H1 (cell line): ENCODE results near the gene SRPRB. TPM values are rescaled to one million over a fixed set of nuclear protein-coding genes. Genes with fewer than 3 reads are reported as not detected.

Source experiments
- CTCF ChIA-PET: fragments of 300-600 bp; sonication (Branson Sonifier 250); formaldehyde crosslinking; loops from one replicate; lab custom pipeline; 2021; ENCODE audit not compliant: partially characterized antibody; lab: Charles Lee
- POLR2A ChIA-PET: fragments of 300-600 bp; sonication (Branson Sonifier 250); formaldehyde crosslinking; loops from one replicate; lab custom pipeline; 2021; ENCODE audit warnings: inconsistent platforms; ENCODE audit not compliant: partially characterized antibody; lab: Charles Lee
- DNase-seq, 2 experiments: peaks; one replicate each; pipeline versions ENCODE4 v3.0.0 to v3.0.0-alpha.2; 2010 to 2022; ENCODE audit warnings: low spot score in 2 of 2, low read depth in 1 of 2, mixed read lengths in 1 of 2
- FAIRE-seq: peaks from 2 replicates; lab custom pipeline; 2011; peaks lifted over from hg19 to GRCh38; lab: Jason Lieb, UNC
- H2AFZ ChIP-seq: 2 replicates; pipeline ENCODE4 v1.8.1; 2012; ENCODE audit warnings: low read length, inconsistent platforms
- H2AK5ac ChIP-seq: 2 replicates; pipeline ENCODE4 v1.6.1; 2013; ENCODE audit warnings: low read depth, low read length
- H2BK120ac ChIP-seq: replicated peaks from 2 replicates; pipeline ENCODE3; 2013; ENCODE audit warnings: low read depth, low read length, inconsistent platforms
- H2BK12ac ChIP-seq: 2 replicates; pipeline ENCODE4 v1.6.1; 2013; ENCODE audit warnings: low read depth, low read length
- H2BK15ac ChIP-seq: 2 replicates; pipeline ENCODE4 v1.6.1; 2013; ENCODE audit warnings: low read length
- H2BK20ac ChIP-seq: 2 replicates; pipeline ENCODE4 v1.6.1; 2013; ENCODE audit warnings: low read length
- H2BK5ac ChIP-seq: 2 replicates; pipeline ENCODE4 v1.6.1; 2013; ENCODE audit warnings: low read depth, low read length
- H3K14ac ChIP-seq: 2 replicates; pipeline ENCODE4 v1.6.1; 2013; ENCODE audit warnings: inconsistent platforms; ENCODE audit not compliant: insufficient read length
- H3K18ac ChIP-seq: 2 replicates; pipeline ENCODE4 v1.6.1; 2013; ENCODE audit warnings: low read length; ENCODE audit errors: extremely low read depth
- H3K23ac ChIP-seq: 2 replicates; pipeline ENCODE4 v1.6.1; 2013; ENCODE audit warnings: inconsistent platforms; ENCODE audit not compliant: insufficient read length
- H3K23me2 ChIP-seq: 2 replicates; pipeline ENCODE4 v1.6.1; 2013; ENCODE audit warnings: low read depth, low read length
- H3K27ac ChIP-seq: 2 replicates; pipeline ENCODE4 v1.6.1; 2011; ENCODE audit warnings: low read depth, low read length, inconsistent platforms
- H3K27me3 ChIP-seq, 4 experiments: replicated peaks in 1 of 4; 1 replicate in 1 of 4; 2 replicates in 3 of 4; pipeline versions ENCODE4 v1.6.1 to v1.8.1; 2011 to 2013; ENCODE audit warnings: low read length in 3 of 4, mild to moderate bottlenecking in 3 of 4, inconsistent platforms in 2 of 4, mixed read lengths in 2 of 4, moderate library complexity in 1 of 4; ENCODE audit not compliant: control insufficient read depth in 3 of 4, insufficient read depth in 3 of 4; ENCODE audit errors: extremely low read depth in 1 of 4
- H3K36me3 ChIP-seq, 4 experiments: 2 replicates each; pipeline versions ENCODE4 v1.6.1 to v1.8.1; 2011 to 2013; ENCODE audit warnings: mild to moderate bottlenecking in 4 of 4, low read length in 3 of 4, moderate library complexity in 2 of 4, control low read depth in 1 of 4, inconsistent platforms in 1 of 4; ENCODE audit not compliant: insufficient read depth in 4 of 4, control insufficient read depth in 2 of 4
- H3K4ac ChIP-seq: replicated peaks from 2 replicates; pipeline ENCODE3; 2013; ENCODE audit warnings: low read length, low read depth, mixed read lengths, inconsistent platforms; ENCODE audit not compliant: insufficient read length
- H3K4me1 ChIP-seq, 4 experiments: replicated peaks in 1 of 4; 1 replicate in 1 of 4; 2 replicates in 3 of 4; pipeline versions ENCODE4 v1.6.1 to v1.8.1; 2011 to 2013; ENCODE audit warnings: low read length in 3 of 4, inconsistent platforms in 2 of 4, mixed read lengths in 1 of 4; ENCODE audit not compliant: insufficient read depth in 4 of 4, control insufficient read depth in 3 of 4
- H3K4me2 ChIP-seq, 2 experiments: 2 replicates each; pipeline versions ENCODE4 v1.6.1 to v1.8.1; 2011 to 2013; ENCODE audit warnings: low read depth in 2 of 2, low read length in 2 of 2, control low read depth in 1 of 2, inconsistent platforms in 1 of 2, mild to moderate bottlenecking in 1 of 2; ENCODE audit not compliant: insufficient read depth in 1 of 2
- H3K4me3 ChIP-seq, 4 experiments: fragments of 200-600, 300-600 bp in 1 of 4; sonication (generic), shearing (Covaris generic), sonication (Bioruptor Twin) in 1 of 4; 2 replicates each; pipeline versions ENCODE4 v1.5.1 to v1.8.1; 2011 to 2016; ENCODE audit warnings: low read length in 4 of 4, low read depth in 3 of 4, control low read depth in 2 of 4, inconsistent platforms in 2 of 4, mild to moderate bottlenecking in 2 of 4, mixed read lengths in 1 of 4, moderate library complexity in 1 of 4; ENCODE audit not compliant: insufficient read depth in 2 of 4; ENCODE audit errors: extremely low read depth in 1 of 4
- H3K56ac ChIP-seq: replicated peaks from 2 replicates; pipeline ENCODE3; 2013; ENCODE audit warnings: low read depth, mild to moderate bottlenecking, mixed read lengths, low read length, inconsistent platforms; ENCODE audit not compliant: insufficient read length
- H3K79me1 ChIP-seq: 2 replicates; pipeline ENCODE4 v1.6.1; 2013; ENCODE audit warnings: low read depth, low read length, control low read depth
- H3K79me2 ChIP-seq, 2 experiments: 2 replicates each; pipeline versions ENCODE4 v1.6.1 to v1.8.1; 2012 to 2013; ENCODE audit warnings: low read length in 2 of 2, mild to moderate bottlenecking in 2 of 2, inconsistent platforms in 1 of 2; ENCODE audit not compliant: insufficient read depth in 2 of 2, control insufficient read depth in 1 of 2
- H3K9ac ChIP-seq, 4 experiments: replicated peaks in 1 of 4; 1 replicate in 1 of 4; 2 replicates in 3 of 4; pipeline versions ENCODE4 v1.6.1 to v1.8.1; 2011 to 2013; ENCODE audit warnings: low read depth in 3 of 4, low read length in 3 of 4, control low read depth in 2 of 4, mild to moderate bottlenecking in 2 of 4, moderate library complexity in 2 of 4, inconsistent platforms in 1 of 4; ENCODE audit errors: extremely low read depth in 1 of 4
- H3K9me3 ChIP-seq, 2 experiments: 2 replicates each; pipeline versions ENCODE4 v1.6.1 to v1.8.1; 2012 to 2013; ENCODE audit warnings: mild to moderate bottlenecking in 2 of 2, moderate library complexity in 2 of 2, control low read depth in 1 of 2, inconsistent platforms in 1 of 2, low read depth in 1 of 2, low read length in 1 of 2, mixed read lengths in 1 of 2; ENCODE audit not compliant: insufficient read depth in 2 of 2
- H4K20me1 ChIP-seq, 2 experiments: replicated peaks in 1 of 2; 2 replicates each; pipeline versions ENCODE3 to v1.8.1; 2011 to 2013; ENCODE audit warnings: inconsistent platforms in 2 of 2, low read length in 2 of 2, mild to moderate bottlenecking in 1 of 2; ENCODE audit not compliant: insufficient read depth in 2 of 2, control insufficient read depth in 1 of 2
- H4K5ac ChIP-seq: 2 replicates; pipeline ENCODE4 v1.6.1; 2013; ENCODE audit warnings: low read length, low read depth, mixed read lengths, inconsistent platforms; ENCODE audit not compliant: insufficient read length
- H4K8ac ChIP-seq: 2 replicates; pipeline ENCODE4 v1.8.0; 2013; ENCODE audit warnings: mild to moderate bottlenecking, moderate library complexity, low read length, inconsistent platforms; ENCODE audit not compliant: insufficient read depth; ENCODE audit errors: extremely low read depth
- H4K91ac ChIP-seq: replicated peaks from 2 replicates; pipeline ENCODE3; 2013; ENCODE audit warnings: low read length, mixed read lengths, inconsistent platforms; ENCODE audit not compliant: insufficient read length
- CBX5 ChIP-seq: fragments of 300-800, 300-1000 bp; sonication (generic); IDR thresholded peaks from 2 replicates; pipeline ENCODE4 v1.7.1; 2016; ENCODE audit warnings: antibody characterized with exemption, low read length, low read depth
- CHD2 ChIP-seq: IDR thresholded peaks from 2 replicates; pipeline ENCODE4 v1.6.1; 2012; ENCODE audit warnings: low read length, improper control_type of control experiment
- CREB1 ChIP-seq: IDR thresholded peaks from 2 replicates; pipeline ENCODE4 v1.6.1; 2012; ENCODE audit warnings: inconsistent platforms
- EZH2 ChIP-seq: fragments of 200-600 bp; sonication (generic); IDR thresholded peaks from 2 replicates; pipeline ENCODE4 v1.7.1; 2012; ENCODE audit warnings: low read depth, mild to moderate bottlenecking, moderate library complexity, low read length, inconsistent platforms; ENCODE audit not compliant: severe bottlenecking
- HDAC6 ChIP-seq: IDR thresholded peaks from one replicate; pipeline ENCODE4 v1.7.1; 2012; ENCODE audit warnings: low read depth, mild to moderate bottlenecking, inconsistent platforms, low read length, moderate library complexity
- POU5F1 ChIP-seq: IDR thresholded peaks from 2 replicates; pipeline ENCODE4 v1.6.1; 2011; ENCODE audit warnings: low read depth, mild to moderate bottlenecking, low read length, moderate library complexity
- RBBP5 ChIP-seq: IDR thresholded peaks from 2 replicates; pipeline ENCODE4 v1.7.1; 2012; ENCODE audit warnings: low read depth, mild to moderate bottlenecking, inconsistent platforms, low read length, moderate library complexity, borderline replicate concordance
- SIRT6 ChIP-seq: IDR thresholded peaks from one replicate; pipeline ENCODE4 v1.7.1; 2012; ENCODE audit warnings: low read length, inconsistent platforms
- SIX5 ChIP-seq: IDR thresholded peaks from 2 replicates; pipeline ENCODE4 v1.6.1; 2011; ENCODE audit warnings: mild to moderate bottlenecking, low read depth, low read length
- TAF1 ChIP-seq: IDR thresholded peaks from 2 replicates; pipeline ENCODE4 v1.6.1; 2011; ENCODE audit warnings: mild to moderate bottlenecking, low read depth, low read length
- TAF7 ChIP-seq: optimal IDR thresholded peaks from 2 replicates; pipeline ENCODE3; 2011; ENCODE audit warnings: low read depth, mild to moderate bottlenecking, inconsistent platforms, low read length, moderate library complexity, borderline replicate concordance
- TCF12 ChIP-seq: IDR thresholded peaks from 2 replicates; pipeline ENCODE4 v1.6.1; 2011; ENCODE audit warnings: low read depth, mild to moderate bottlenecking, low read length
- WGBS, 2 experiments: shearing (Covaris generic) in 1 of 2; methylation state at CpG; one replicate each; pipeline versions ENCODE4 v1.1.6 to v1.1.7; 2013 to 2015; ENCODE audit warnings: low lambda C conversion rate in 2 of 2, mixed read lengths in 2 of 2, inconsistent platforms in 1 of 2, low coverage in 1 of 2, missing lambda C conversion rate in 1 of 2; ENCODE audit not compliant: insufficient replicate concordance in 2 of 2, insufficient coverage in 1 of 2, insufficient read length in 1 of 2; ENCODE audit errors: extremely low coverage in 1 of 2, missing lambda C conversion rate in 1 of 2; 5-methylcytosine and 5-hydroxymethylcytosine counted together
- polyA plus RNA-seq, 7 experiments: library from polyadenylated mRNA; depleted of rRNA in 3 of 7; stranded (reverse) in 5 of 7; unstranded in 2 of 7; fragments of >200 nt in 5 of 7; fragments of 200-250 nt in 2 of 7; gene quantifications; 1 replicate in 5 of 7; 2 replicates in 1 of 7; 4 replicates in 1 of 7; pipeline versions ENCODE4 v1.2.1 to v1.2.3, GENCODE V29; 2011 to 2013; ENCODE audit warnings: missing spikeins in 2 of 7, mixed read lengths in 2 of 7
- total RNA-seq: library from RNA; stranded (reverse); fragmentation: NEBNext Ultra II Directional; extraction: Animal tissue kit (Norgen Biotek cat#: 25700); gene quantifications from 2 replicates; pipeline ENCODE4 v1.2.1, GENCODE V29; 2021
- TF ChIP-seq, protein P1 (sequence below): IDR thresholded peaks from 2 replicates; pipeline ENCODE4 v1.6.1; 2012; ENCODE audit warnings: inconsistent platforms

SRPRB gene
- total and polyA plus RNA-seq, 2 of the 8 experiments (the other 6 are each of a cell fraction or from before 2014, with no cell fraction given), result 15.9 to 49.8 TPM

GRCh38 chr3:133853063-133853924, 47.7 kb downstream of the SRPRB start:
- Histone ChIP-seq H3K4me2 (no peak overlapping the region), H2BK20ac (no peak overlapping the region), H3K79me2 (no peaks in the 10 kb centered on the region), H4K8ac (no peak overlapping the region), H3K9ac (no peak overlapping the region), H2AK5ac (no peak overlapping the region), H2AFZ (no peak overlapping the region), H3K4me1 (peaks cover 0 to 8% (median 0%) of the 10 kb centered on the region in 4 experiments; a peak in 2 of 7 replicates), H4K20me1 (no peaks in the 10 kb centered on the region), H3K23ac (no peak overlapping the region), H3K56ac (no peak overlapping the region), H2BK15ac (no peak overlapping the region), H3K14ac (no peak overlapping the region), H3K23me2 (no peaks in the 10 kb centered on the region; the same call in 1 of the 2 replicates), H3K36me3 (no peaks in the 10 kb centered on the region), H3K79me1 (no peaks in the 10 kb centered on the region), H2BK5ac (no peak overlapping the region), H2BK120ac (no peak overlapping the region), H4K5ac (no peak overlapping the region), H3K9me3 (no peaks in the 10 kb centered on the region), H2BK12ac (no peak overlapping the region), H3K4ac (no peak overlapping the region), H3K27me3 (no peaks in the 10 kb centered on the region), H3K27ac (no peak overlapping the region), H3K4me3 (no peak overlapping the region), H4K91ac (no peak overlapping the region), H3K18ac (no peak overlapping the region)
- FAIRE-seq (no peak), DNase-seq (no peak)
- WGBS, 2 experiments, result 86% methylated on average over 5 of the region's 5 CpGs; no CpG with 5 or more reads in 1 of the 2 experiments
- CTCF ChIA-PET, result interaction anchor here (0.9 to 1.8 kb wide), 5 partner anchors 11 to 34 kb away, joined by 3 to 6 read pairs (median 3); no protein-coding TSS in a partner anchor
- POLR2A ChIA-PET, result interaction anchor here (1.7 kb wide), 1 partner anchor 30 kb away, joined by 3 read pairs; no protein-coding TSS in a partner anchor
- TF ChIP-seq EZH2 (no peak), TAF7 (no peak), CREB1 (no peak), TAF1 (no peak), POU5F1 (no peak), SIX5 (no peak), SIRT6 (no peak), HDAC6 (no peak), CBX5 (no peak), RBBP5 (no peak), TCF12 (no peak), CHD2 (no peak)
- TF ChIP-seq, protein P1, sequence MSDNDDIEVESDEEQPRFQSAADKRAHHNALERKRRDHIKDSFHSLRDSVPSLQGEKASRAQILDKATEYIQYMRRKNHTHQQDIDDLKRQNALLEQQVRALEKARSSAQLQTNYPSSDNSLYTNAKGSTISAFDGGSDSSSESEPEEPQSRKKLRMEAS, result no peak
